Mammary epithelial cell (primary cell): ENCODE measurements around the gene MRGPRX1.

Source experiments
- CTCF ChIP-seq, 2 donors: IDR thresholded peaks in 1 of 2; conservative IDR thresholded peaks in 1 of 2; 2 replicates each; pipeline ENCODE4 v1.5.1; 2011 to 2012; ENCODE audit warnings: inconsistent platforms in 2 of 2, low read length in 2 of 2, mild to moderate bottlenecking in 2 of 2, control low read depth in 1 of 2, low read depth in 1 of 2; ENCODE audit not compliant: insufficient read depth in 1 of 2; ENCODE audit errors: extremely low read depth in 1 of 2
- EZH2 ChIP-seq: IDR thresholded peaks from 2 replicates; pipeline ENCODE4 v1.6.1; 2012; ENCODE audit warnings: low read length, inconsistent platforms, borderline replicate concordance

GRCh38 chr11:18890615-18891014, 48.6 kb downstream of the MRGPRX1 start:
- no peak for TF ChIP-seq CTCF (conservative IDR thresholded peaks at IDR 0.05 in 1 of 2, IDR thresholded peaks at IDR 0.05 in 1 of 2; ENCODE audit: extremely low read depth in 1 of 2, insufficient read depth in 1 of 2, low read depth in 1 of 2, low read length in 2 of 2)
- TF ChIP-seq EZH2: no peak
